KMS-11 (cell line): ENCODE measurements around the gene UGT2A1.

ENCODE experiments used
- H2AFZ ChIP-seq: fragments of 200-600 bp; sonication (generic); 2 replicates; pipeline ENCODE4 v1.6.1; 2016; ENCODE audit warnings: antibody characterized with exemption, mixed run types, low read depth
- H3K27ac ChIP-seq: fragments of 200-600 bp; sonication (generic); 2 replicates; pipeline ENCODE4 v1.6.1; 2016; ENCODE audit warnings: mild to moderate bottlenecking, mixed run types
- H3K27me3 ChIP-seq: fragments of 200-600 bp; sonication (generic); 2 replicates; pipeline ENCODE4 v1.6.1; 2017; ENCODE audit warnings: mild to moderate bottlenecking, low read depth, mixed run types, moderate library complexity; ENCODE audit not compliant: insufficient read depth
- H3K36me3 ChIP-seq: fragments of 200-600 bp; sonication (generic); 2 replicates; pipeline ENCODE4 v1.6.1; 2017; ENCODE audit warnings: mild to moderate bottlenecking, mixed run types; ENCODE audit not compliant: insufficient read depth
- H3K4me1 ChIP-seq: fragments of 200-600 bp; sonication (generic); 2 replicates; pipeline ENCODE4 v1.6.1; 2016; ENCODE audit warnings: mild to moderate bottlenecking, low read depth, mixed run types; ENCODE audit not compliant: poor library complexity, severe bottlenecking
- H3K4me2 ChIP-seq: fragments of 200-600 bp; sonication (generic); 2 replicates; pipeline ENCODE4 v1.7.0; 2016; ENCODE audit warnings: mild to moderate bottlenecking, mixed run types
- H3K4me3 ChIP-seq: fragments of 200-600 bp; sonication (generic); IDR thresholded peaks from 2 replicates; pipeline ENCODE4 v1.6.1; 2017; ENCODE audit warnings: low read depth, low read length, mixed read lengths; ENCODE audit not compliant: insufficient read depth
- H3K79me2 ChIP-seq: fragments of 200-600 bp; sonication (generic); 2 replicates; pipeline ENCODE4 v1.6.1; 2016; ENCODE audit warnings: low read depth, mixed run types; ENCODE audit not compliant: insufficient read depth
- H3K9ac ChIP-seq: fragments of 200-600 bp; sonication (generic); 2 replicates; pipeline ENCODE4 v1.6.1; 2016; ENCODE audit warnings: mild to moderate bottlenecking, mixed run types
- H4K20me1 ChIP-seq: fragments of 200-600 bp; sonication (generic); 2 replicates; pipeline ENCODE4 v1.6.1; 2016; ENCODE audit warnings: mild to moderate bottlenecking, mixed run types; ENCODE audit not compliant: insufficient read depth
- CTCF ChIP-seq: fragments of 200-600 bp; sonication (generic); conservative IDR thresholded peaks from 2 replicates; pipeline ENCODE4 v1.6.1; 2017; ENCODE audit warnings: low read depth, mild to moderate bottlenecking, antibody characterized with exemption, low read length, moderate library complexity, mixed read lengths

Gene UGT2A1

GRCh38 chr4:69649207-69649606 lies 3.8 kb downstream of the UGT2A1 start:
- H3K9ac ChIP-seq, result no peak overlapping the region
- no peaks in the 10 kb centered on the region for H3K36me3 ChIP-seq
- H2AFZ ChIP-seq, result no peak overlapping the region
- TF ChIP-seq CTCF, result no peak
- no peak overlapping the region for H3K4me3 ChIP-seq
- no peak overlapping the region for H3K27ac ChIP-seq
- H4K20me1 ChIP-seq, result no peaks in the 10 kb centered on the region
- H3K4me2 ChIP-seq, result no peak overlapping the region
- no peaks in the 10 kb centered on the region for H3K79me2 ChIP-seq
- no peaks in the 10 kb centered on the region for H3K4me1 ChIP-seq
- H3K27me3 ChIP-seq, result no peaks in the 10 kb centered on the region

GRCh38 chr4:69642961-69643360 lies 10.1 kb downstream of the UGT2A1 start:
- no peak overlapping the region for H2AFZ ChIP-seq
- no peaks in the 10 kb centered on the region for H4K20me1 ChIP-seq
- H3K36me3 ChIP-seq, result no peaks in the 10 kb centered on the region
- H3K4me2 ChIP-seq, result no peak overlapping the region
- no peaks in the 10 kb centered on the region for H3K27me3 ChIP-seq
- H3K4me3 ChIP-seq, result no peak overlapping the region
- no peak overlapping the region for H3K27ac ChIP-seq
- no peaks in the 10 kb centered on the region for H3K4me1 ChIP-seq
- H3K79me2 ChIP-seq, result no peaks in the 10 kb centered on the region
- H3K9ac ChIP-seq, result no peak overlapping the region
- no peak for TF ChIP-seq CTCF

- no peaks in the 10 kb centered on the region for H3K27me3 ChIP-seq
- H3K36me3 ChIP-seq, result no peaks in the 10 kb centered on the region
- H4K20me1 ChIP-seq, result no peaks in the 10 kb centered on the region
- no peak overlapping the region for H3K4me2 ChIP-seq
- no peak overlapping the region for H3K4me3 ChIP-seq
- H3K4me1 ChIP-seq, result peaks cover 7% of the 10 kb centered on the region
- no peak overlapping the region for H2AFZ ChIP-seq
- H3K79me2 ChIP-seq, result no peaks in the 10 kb centered on the region
- H3K27ac ChIP-seq, result no peak overlapping the region
- H3K9ac ChIP-seq, result no peak overlapping the region
- no peak for TF ChIP-seq CTCF
Observed at GRCh38 chr4:69640289-69640688, 12.8 kb downstream of the UGT2A1 start.

- Histone ChIP-seq H3K4me1 (peaks cover 7% of the 10 kb centered on the region), H3K4me2 (no peak within 1 kb of the TSS), H3K27me3 (no peaks in the 10 kb centered on the region), H3K79me2 (no peaks in the 10 kb centered on the region), H3K36me3 (no peaks in the 10 kb centered on the region), H2AFZ (no peak within 1 kb of the TSS), H4K20me1 (no peaks in the 10 kb centered on the region), H3K27ac (no peak within 1 kb of the TSS), H3K4me3 (no peak within 1 kb of the TSS), H3K9ac (no peak within 1 kb of the TSS)
- no peak for TF ChIP-seq CTCF
Observed at GRCh38 chr4:69639542-69639941, 13.5 kb downstream of the UGT2A1 start, which contains the start of gene UGT2A2. Gene UGT2A2 (minus strand): TSS chr4:69639642. CDS start chr4:69639640, 2 bp downstream.
